Measurements from ENCODE around the gene ADGRD1. TPM values are rescaled to one million over a fixed set of nuclear protein-coding genes. Genes with fewer than 3 reads are reported as not detected.

ADGRD1 gene
- total RNA-seq, 1 donor from 2014 or later, result 108 TPM

- Histone ChIP-seq H3K4me1 (peaks cover 2% of the 10 kb centered on the region), H3K9me3 (no peaks in the 10 kb centered on the region), H3K36me3 (peaks cover 15% of the 10 kb centered on the region), H3K27ac (no peak overlapping the region), H3K27me3 (ENCODE audit: low read depth) (no peaks in the 10 kb centered on the region), H3K4me3 (no peak overlapping the region)
- ATAC-seq (no peak), DNase-seq (no peak)
- no peak for TF ChIP-seq CTCF (IDR thresholded peaks at IDR 0.05)
- intact Hi-C loops (cut with DNase I), result no loop called here
Measured at GRCh38 chr12:130987151-130987931, 33.6 kb downstream of the ADGRD1 start.

GRCh38 chr12:130988261-130988660 lies 34.6 kb downstream of the ADGRD1 start:
- intact Hi-C loops (cut with DNase I), result no loop called here
- Histone ChIP-seq H3K4me1 (no peaks in the 10 kb centered on the region), H3K36me3 (peaks cover 17% of the 10 kb centered on the region), H3K27me3 (ENCODE audit: low read depth) (no peaks in the 10 kb centered on the region), H3K27ac (no peak overlapping the region), H3K4me3 (no peak overlapping the region), H3K9me3 (no peaks in the 10 kb centered on the region)
- ATAC-seq (no peak), DNase-seq (no peak)
- TF ChIP-seq CTCF (IDR thresholded peaks at IDR 0.05), result no peak

- ATAC-seq (no peak), DNase-seq (no peak)
- no peak overlapping the region for H3K4me3 ChIP-seq
- no peaks in the 10 kb centered on the region for H3K27me3 ChIP-seq (ENCODE audit: low read depth)
- no peak overlapping the region for H3K27ac ChIP-seq
- intact Hi-C loops (cut with DNase I), result no loop called here
- no peaks in the 10 kb centered on the region for H3K9me3 ChIP-seq
- H3K4me1 ChIP-seq, result peaks cover under 1% of the 10 kb centered on the region
- peaks cover 18% of the 10 kb centered on the region for H3K36me3 ChIP-seq
- TF ChIP-seq CTCF (IDR thresholded peaks at IDR 0.05), result no peak
Measured at GRCh38 chr12:130988751-130989150, 35.0 kb downstream of the ADGRD1 start.

GRCh38 chr12:130989391-130989790 lies 35.7 kb downstream of the ADGRD1 start:
- Histone ChIP-seq H3K27ac (no peak overlapping the region), H3K4me1 (peaks cover 7% of the 10 kb centered on the region), H3K9me3 (no peaks in the 10 kb centered on the region), H3K36me3 (peaks cover 24% of the 10 kb centered on the region), H3K27me3 (ENCODE audit: low read depth) (no peaks in the 10 kb centered on the region), H3K4me3 (no peak overlapping the region)
- intact Hi-C loops (cut with DNase I), result no loop called here
- ATAC-seq (no peak), DNase-seq (no peak)
- no peak for TF ChIP-seq CTCF (IDR thresholded peaks at IDR 0.05)

GRCh38 chr12:130990034-130990433 lies 36.3 kb downstream of the ADGRD1 start:
- no peak overlapping the region for H3K27ac ChIP-seq
- no peaks in the 10 kb centered on the region for H3K27me3 ChIP-seq (ENCODE audit: low read depth)
- H3K36me3 ChIP-seq, result peaks cover 30% of the 10 kb centered on the region
- H3K4me1 ChIP-seq, result peaks cover 12% of the 10 kb centered on the region
- TF ChIP-seq CTCF (IDR thresholded peaks at IDR 0.05), result no peak
- intact Hi-C loops (cut with DNase I), result no loop called here
- H3K9me3 ChIP-seq, result no peaks in the 10 kb centered on the region
- H3K4me3 ChIP-seq, result no peak overlapping the region
- ATAC-seq, result no peak
- DNase-seq, result no peak

Measured in lower lobe of right lung (tissue), 2 donors.